Esophagus muscularis mucosa (tissue), 3 donors: ENCODE data around the gene PPAN.

Experiments used
- CTCF ChIP-seq, 3 experiments: fragments of 200-600 bp in 2 of 3; fragments of 450-650 bp in 1 of 3; sonication (generic) in 2 of 3; IDR thresholded peaks; one replicate each; pipeline ENCODE4 v1.5.1; 2017 to 2019; ENCODE audit warnings: antibody characterized with exemption in 3 of 3, mild to moderate bottlenecking in 2 of 3, moderate library complexity in 1 of 3
- POLR2A ChIP-seq: fragments of 450-650 bp; IDR thresholded peaks from one replicate; pipeline ENCODE4 v1.6.1; 2017; ENCODE audit warnings: antibody characterized with exemption, moderate library complexity, mild to moderate bottlenecking, low read depth

- TF ChIP-seq POLR2A (no peak), CTCF (IDR thresholded peaks at IDR 0.05) (no peak)
Observed at GRCh38 chr19:10102787-10103236, 3.4 kb upstream of the PPAN start.
